ENCODE measurements around the gene PPP6R2.

PPP6R2 gene

GRCh38 chr22:50435291-50436014 is 92.3 kb downstream of the PPP6R2 start:
- ChIA-PET POLR2A (interaction anchor here (0.6 kb wide), 1 partner anchor 87 kb away, joined by 3 read pairs; no protein-coding TSS in a partner anchor), CTCF (no interaction called here)
- no peak for TF ChIP-seq CTCF (IDR thresholded peaks at IDR 0.05; ENCODE audit: insufficient read depth, low read length, missing control alignments)
- H3K4me3 ChIP-seq (ENCODE audit: low read depth, low read length): no peak overlapping the region
- no peak for DNase-seq (ENCODE audit: low read depth, low spot score)

GRCh38 chr22:50436015-50436830 is 93.1 kb downstream of the PPP6R2 start:
- no peak for DNase-seq (ENCODE audit: low read depth, low spot score)
- CTCF ChIA-PET: no interaction called here
- no peak for TF ChIP-seq CTCF (IDR thresholded peaks at IDR 0.05; ENCODE audit: insufficient read depth, low read length, missing control alignments)
- POLR2A ChIA-PET: interaction anchor here (0.6 kb wide), 1 partner anchor 87 kb away, joined by 3 read pairs; no protein-coding TSS in a partner anchor
- H3K4me3 ChIP-seq (ENCODE audit: low read depth, low read length): no peak overlapping the region

- no peak overlapping the region for H3K4me3 ChIP-seq (ENCODE audit: low read depth, low read length)
- ChIA-PET CTCF (no interaction called here), POLR2A (no interaction called here)
- no peak for TF ChIP-seq CTCF (IDR thresholded peaks at IDR 0.05; ENCODE audit: insufficient read depth, low read length, missing control alignments)
- DNase-seq (ENCODE audit: low read depth, low spot score): no peak
These were observed 93.8 kb downstream of the PPP6R2 start for GRCh38 chr22:50436841-50437341.

GRCh38 chr22:50437511-50438304 is 94.6 kb downstream of the PPP6R2 start:
- POLR2A ChIA-PET: no interaction called here
- CTCF ChIA-PET: no interaction called here
- TF ChIP-seq CTCF (IDR thresholded peaks at IDR 0.05; ENCODE audit: insufficient read depth, low read length, missing control alignments): no peak
- H3K4me3 ChIP-seq (ENCODE audit: low read depth, low read length): no peak overlapping the region
- DNase-seq (ENCODE audit: low read depth, low spot score): no peak

- no peak overlapping the region for H3K4me3 ChIP-seq (ENCODE audit: low read depth, low read length)
- no peak for TF ChIP-seq CTCF (IDR thresholded peaks at IDR 0.05; ENCODE audit: insufficient read depth, low read length, missing control alignments)
- ChIA-PET POLR2A (no interaction called here), CTCF (no interaction called here)
- DNase-seq (ENCODE audit: low read depth, low spot score): no peak
These were observed 95.5 kb downstream of the PPP6R2 start for GRCh38 chr22:50438305-50439275.

Measured in AG04449 (cell line).